Esophagus (tissue), 2 donors: ENCODE results near the gene RAB8B. TPM values are rescaled to one million over a fixed set of nuclear protein-coding genes. Genes with fewer than 3 reads are reported as not detected.

ENCODE experiments used
- H3K27ac ChIP-seq, 2 donors: one replicate each; pipeline ENCODE4 v1.5.1; 2013; ENCODE audit warnings: low read depth in 2 of 2, mild to moderate bottlenecking in 2 of 2, inconsistent platforms in 1 of 2, low read length in 1 of 2, moderate library complexity in 1 of 2
- H3K27me3 ChIP-seq, 2 donors: one replicate each; pipeline ENCODE4 v1.6.1; 2013; ENCODE audit warnings: low read length in 2 of 2, control low read depth in 1 of 2, mild to moderate bottlenecking in 1 of 2; ENCODE audit not compliant: insufficient read depth in 2 of 2, control insufficient read depth in 1 of 2
- H3K36me3 ChIP-seq, 2 donors: one replicate each; pipeline ENCODE4 v1.6.1; 2013; ENCODE audit warnings: low read length in 1 of 2; ENCODE audit not compliant: control insufficient read depth in 2 of 2, insufficient read depth in 2 of 2
- H3K4me1 ChIP-seq, 2 donors: one replicate each; pipeline ENCODE4 v1.6.1; 2013; ENCODE audit warnings: low read length in 1 of 2; ENCODE audit not compliant: control insufficient read depth in 2 of 2, insufficient read depth in 2 of 2
- H3K4me3 ChIP-seq, 2 donors: one replicate each; pipeline ENCODE4 v1.5.1; 2013; ENCODE audit warnings: low read length in 2 of 2, mild to moderate bottlenecking in 2 of 2, low read depth in 1 of 2, moderate library complexity in 1 of 2
- H3K9me3 ChIP-seq, 2 donors: one replicate each; pipeline ENCODE4 v1.6.1; 2013; ENCODE audit warnings: mild to moderate bottlenecking in 2 of 2, low read depth in 1 of 2, low read length in 1 of 2, moderate library complexity in 1 of 2; ENCODE audit not compliant: control insufficient read depth in 2 of 2, insufficient read depth in 1 of 2
- WGBS, 2 donors: extraction: QIAGEN DNeasy Blood & Tissue Kit; methylation state at CpG; one replicate each; pipeline ENCODE4 v1.1.7; 2013; 5-methylcytosine and 5-hydroxymethylcytosine counted together
- polyA plus RNA-seq, 2 donors: library from polyadenylated mRNA; stranded (reverse); fragments of 200-250 nt; gene quantifications; one replicate each; pipeline ENCODE4 v1.2.3, GENCODE V29; 2013
- donor health status: healthy with polysubstance abuse.
- donor health status: Bipolar disorder and iron deficiency.

RAB8B gene
- polyA plus RNA-seq, 2 donors: 1.9 to 2.8 TPM

DNA sequence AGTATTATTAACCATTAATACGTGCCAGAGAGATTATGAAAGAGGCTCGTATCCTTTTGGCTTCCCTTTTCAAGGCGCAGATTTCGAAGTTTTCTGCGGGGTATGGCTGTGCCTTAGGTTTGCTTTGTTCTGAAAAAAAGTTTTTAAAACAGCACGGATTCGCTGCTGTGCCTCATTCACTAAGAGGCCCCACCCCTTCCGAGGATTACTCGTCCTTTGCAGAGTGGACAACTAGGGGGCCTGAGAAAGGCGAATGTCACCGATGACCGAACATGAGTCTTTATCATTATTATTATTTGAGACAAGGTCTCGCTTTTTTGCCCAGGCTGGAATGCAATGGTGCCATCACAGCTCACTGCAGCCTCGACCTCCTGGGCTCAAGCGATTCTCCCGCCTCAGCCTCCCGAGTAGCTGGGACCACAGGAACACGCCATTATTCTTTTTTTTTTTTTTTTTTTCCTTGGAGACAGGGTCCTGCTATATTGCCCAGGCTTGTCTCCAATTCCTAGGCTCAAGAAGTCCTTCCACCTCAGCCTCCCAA is 31.4 kb upstream of the RAB8B start:
- H3K27ac ChIP-seq: peak overlapping the region; percentile 83 to 97
- no peaks in the 10 kb centered on the region for H3K36me3 ChIP-seq
- no peaks in the 10 kb centered on the region for H3K27me3 ChIP-seq
- H3K4me3 ChIP-seq: peak overlapping the region; percentile 66 to 72
- H3K4me1 ChIP-seq: no peaks in the 10 kb centered on the region
- H3K9me3 ChIP-seq: no peaks in the 10 kb centered on the region
- 8 to 10% methylated on average over 18 of the region's 18 CpGs for WGBS, 2 donors

- H3K9me3 ChIP-seq: no peaks in the 10 kb centered on the region
- no peak overlapping the region for H3K4me3 ChIP-seq
- no peaks in the 10 kb centered on the region for H3K4me1 ChIP-seq
- H3K27me3 ChIP-seq: no peaks in the 10 kb centered on the region
- H3K27ac ChIP-seq: no peak overlapping the region
- no peaks in the 10 kb centered on the region for H3K36me3 ChIP-seq
Measured at GRCh38 chr15:63160638-63161037, 28.8 kb upstream of the RAB8B start.

DNA sequence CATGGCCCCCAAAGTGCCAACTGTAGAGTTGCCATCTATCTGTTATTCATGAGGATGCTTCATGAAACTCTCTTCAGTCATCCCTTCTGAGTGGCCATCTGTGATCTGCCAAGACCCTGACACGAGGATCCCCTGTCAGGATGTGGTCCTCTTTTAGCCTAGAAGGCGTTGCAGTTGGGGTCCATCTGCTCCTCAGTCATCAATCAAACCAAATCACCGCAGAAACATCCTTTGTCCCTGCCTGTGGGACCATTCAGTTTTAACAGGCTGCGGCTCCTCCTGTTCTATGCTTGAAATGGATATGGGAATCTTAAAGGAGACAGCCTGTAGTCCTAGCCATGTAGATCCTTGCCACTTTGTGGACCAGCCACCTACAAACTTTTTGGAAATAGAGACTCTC is 26.2 kb upstream of the RAB8B start:
- no peak overlapping the region for H3K27ac ChIP-seq
- no peaks in the 10 kb centered on the region for H3K9me3 ChIP-seq
- no peaks in the 10 kb centered on the region for H3K4me1 ChIP-seq
- H3K4me3 ChIP-seq: no peak overlapping the region
- no peaks in the 10 kb centered on the region for H3K36me3 ChIP-seq
- WGBS, 2 donors: 83 to 86% methylated on average over 4 of the region's 4 CpGs
- H3K27me3 ChIP-seq: no peaks in the 10 kb centered on the region

DNA sequence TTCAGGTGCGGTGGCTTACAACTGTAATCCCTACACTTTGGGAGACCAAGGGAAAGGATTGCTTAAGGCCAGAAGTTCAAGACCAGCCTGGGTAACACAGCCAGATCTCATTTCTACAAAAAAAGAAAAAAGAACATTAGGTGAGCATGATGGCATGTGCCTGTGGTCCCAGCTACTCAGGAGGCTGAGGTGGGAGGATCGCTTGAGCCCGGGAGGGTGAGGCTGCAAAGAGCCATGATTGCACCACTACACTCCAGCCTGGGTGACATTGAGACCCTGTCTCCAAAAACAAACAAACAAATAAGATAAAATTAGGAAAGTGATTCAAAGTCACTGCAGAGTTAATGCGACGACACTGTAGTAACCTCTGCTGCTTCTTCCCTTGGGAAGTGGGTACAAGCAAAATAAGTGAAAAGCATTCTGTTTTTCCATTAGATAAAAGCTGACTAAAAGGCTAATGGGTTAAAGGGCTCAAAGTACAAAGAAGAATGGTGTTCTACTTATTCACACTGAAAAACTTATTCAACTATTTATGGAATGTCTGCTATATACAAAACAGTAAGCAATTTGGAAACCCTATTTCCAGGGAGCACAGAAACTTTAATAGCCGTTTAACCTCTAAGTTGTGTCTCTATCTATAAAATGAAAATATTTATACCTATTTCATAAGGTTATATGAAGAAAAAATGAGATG is 24.1 kb upstream of the RAB8B start:
- Histone ChIP-seq H3K36me3 (no peaks in the 10 kb centered on the region), H3K27me3 (no peaks in the 10 kb centered on the region), H3K4me1 (no peaks in the 10 kb centered on the region), H3K4me3 (no peak overlapping the region), H3K27ac (no peak overlapping the region), H3K9me3 (no peaks in the 10 kb centered on the region)
- WGBS, 2 donors: 88 to 92% methylated on average over 6 of the region's 6 CpGs

- Histone ChIP-seq H3K4me3 (no peak overlapping the region), H3K27me3 (no peaks in the 10 kb centered on the region), H3K9me3 (no peaks in the 10 kb centered on the region), H3K36me3 (no peaks in the 10 kb centered on the region), H3K27ac (no peak overlapping the region), H3K4me1 (no peaks in the 10 kb centered on the region)
- 90 to 92% methylated on average over 2 of the region's 2 CpGs for WGBS, 2 donors
Measured at GRCh38 chr15:63166219-63166618, 23.2 kb upstream of the RAB8B start.

GRCh38 chr15:63169788-63170187 is 19.6 kb upstream of the RAB8B start:
- Histone ChIP-seq H3K4me3 (no peak overlapping the region), H3K4me1 (no peaks in the 10 kb centered on the region), H3K27me3 (no peaks in the 10 kb centered on the region), H3K27ac (no peak overlapping the region), H3K9me3 (no peaks in the 10 kb centered on the region), H3K36me3 (no peaks in the 10 kb centered on the region)
- 74 to 84% methylated on average over 2 of the region's 2 CpGs for WGBS, 2 donors

DNA sequence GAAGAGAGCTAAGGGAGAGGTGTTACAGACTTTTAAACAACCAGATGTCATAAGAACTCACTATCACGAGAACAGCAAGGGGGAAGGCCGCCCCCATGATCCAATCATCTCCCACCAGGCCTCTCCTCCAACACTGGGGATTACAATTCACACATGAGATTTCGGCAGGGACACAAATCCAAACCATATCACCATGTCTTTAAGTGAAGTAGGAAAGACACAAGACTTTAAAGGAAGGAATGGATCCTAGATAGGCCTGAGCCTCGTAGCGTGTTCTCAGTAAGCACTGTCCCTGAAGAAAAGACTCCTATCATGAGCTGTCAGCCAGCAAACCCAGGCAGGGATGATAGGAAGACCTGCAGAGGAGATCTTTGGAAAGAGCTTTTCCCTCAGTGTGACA is 17.0 kb upstream of the RAB8B start:
- 90 to 92% methylated on average over 5 of the region's 5 CpGs for WGBS, 2 donors
- H3K27ac ChIP-seq: no peak overlapping the region
- no peak overlapping the region for H3K4me3 ChIP-seq
- no peaks in the 10 kb centered on the region for H3K4me1 ChIP-seq
- H3K9me3 ChIP-seq: no peaks in the 10 kb centered on the region
- H3K36me3 ChIP-seq: no peaks in the 10 kb centered on the region
- H3K27me3 ChIP-seq: no peaks in the 10 kb centered on the region

- no peak overlapping the region for H3K4me3 ChIP-seq
- H3K9me3 ChIP-seq: no peaks in the 10 kb centered on the region
- no peaks in the 10 kb centered on the region for H3K36me3 ChIP-seq
- WGBS, 2 donors: 61 to 81% methylated on average over 3 of the region's 3 CpGs
- peaks cover 0 to under 1% of the 10 kb centered on the region in 2 donors for H3K4me1 ChIP-seq
- no peaks in the 10 kb centered on the region for H3K27me3 ChIP-seq
- H3K27ac ChIP-seq: no peak overlapping the region
Measured at GRCh38 chr15:63172851-63173451, 16.5 kb upstream of the RAB8B start.

DNA sequence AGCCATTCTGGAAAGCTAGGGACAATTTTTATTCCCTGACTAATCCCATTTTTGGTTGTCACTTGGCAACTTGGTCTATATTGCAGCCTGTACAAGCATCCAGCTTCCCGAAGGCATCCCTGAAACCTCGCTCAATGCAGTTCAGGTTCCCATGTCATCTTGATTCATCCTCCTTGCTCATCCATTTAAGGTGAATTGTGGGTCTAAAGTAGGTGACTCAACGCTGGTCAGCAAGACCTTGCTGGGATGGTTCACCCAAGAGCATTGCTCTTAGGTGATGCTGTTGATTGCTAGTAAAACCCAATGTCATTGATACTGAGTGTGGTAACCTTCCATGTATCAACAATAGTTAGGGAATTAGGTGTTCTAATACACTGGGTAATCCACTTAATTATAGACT is 13.1 kb upstream of the RAB8B start:
- 93 to 97% methylated on average over 3 of the region's 3 CpGs for WGBS, 2 donors
- no peak overlapping the region for H3K4me3 ChIP-seq
- no peaks in the 10 kb centered on the region for H3K9me3 ChIP-seq
- H3K27me3 ChIP-seq: no peaks in the 10 kb centered on the region
- H3K27ac ChIP-seq: no peak overlapping the region
- H3K4me1 ChIP-seq: peaks cover 0 to 2% of the 10 kb centered on the region in 2 donors
- H3K36me3 ChIP-seq: no peaks in the 10 kb centered on the region

DNA sequence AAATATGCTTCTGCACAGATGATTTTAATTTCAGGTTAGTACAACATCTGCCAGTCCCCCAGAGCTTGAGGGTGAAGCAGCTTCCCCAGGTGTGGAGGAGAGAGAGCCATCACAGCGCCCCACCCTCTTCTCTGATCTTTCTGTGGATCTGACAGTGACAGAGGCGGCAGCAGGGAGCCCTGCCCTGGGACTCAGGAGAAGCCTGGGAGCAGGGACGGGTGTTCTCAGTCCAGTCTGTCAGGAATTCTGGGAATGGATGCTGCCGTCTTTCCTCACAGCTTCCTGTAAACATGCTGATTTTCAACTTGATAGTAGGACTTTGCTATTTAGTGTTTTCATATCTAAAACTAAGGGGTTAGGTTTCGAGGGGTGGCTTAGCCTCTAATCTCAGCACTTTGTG is 11.4 kb upstream of the RAB8B start:
- Histone ChIP-seq H3K4me3 (no peak overlapping the region), H3K9me3 (no peaks in the 10 kb centered on the region), H3K27me3 (no peaks in the 10 kb centered on the region), H3K4me1 (peaks cover 0 to 2% of the 10 kb centered on the region in 2 donors), H3K27ac (no peak overlapping the region), H3K36me3 (no peaks in the 10 kb centered on the region)
- WGBS, 2 donors: 50 to 51% methylated on average over 5 of the region's 5 CpGs
